ENCODE measurements around the gene NCAPD2.
A peak's percentile ranks its signal among the peaks of the same experiment; 100 is the strongest.
"Not testable (repeated sequence)": the region's sequence is repeated elsewhere in the genome, so short reads cannot be mapped to it uniquely, and the experiment has no call there.

NCAPD2 gene

GRCh38 chr12:6535960-6536847 is 42.3 kb downstream of the NCAPD2 start:
- no peaks in the 10 kb centered on the region for H3K27me3 ChIP-seq (ENCODE audit: low read length)
- TF ChIP-seq, protein P1, sequence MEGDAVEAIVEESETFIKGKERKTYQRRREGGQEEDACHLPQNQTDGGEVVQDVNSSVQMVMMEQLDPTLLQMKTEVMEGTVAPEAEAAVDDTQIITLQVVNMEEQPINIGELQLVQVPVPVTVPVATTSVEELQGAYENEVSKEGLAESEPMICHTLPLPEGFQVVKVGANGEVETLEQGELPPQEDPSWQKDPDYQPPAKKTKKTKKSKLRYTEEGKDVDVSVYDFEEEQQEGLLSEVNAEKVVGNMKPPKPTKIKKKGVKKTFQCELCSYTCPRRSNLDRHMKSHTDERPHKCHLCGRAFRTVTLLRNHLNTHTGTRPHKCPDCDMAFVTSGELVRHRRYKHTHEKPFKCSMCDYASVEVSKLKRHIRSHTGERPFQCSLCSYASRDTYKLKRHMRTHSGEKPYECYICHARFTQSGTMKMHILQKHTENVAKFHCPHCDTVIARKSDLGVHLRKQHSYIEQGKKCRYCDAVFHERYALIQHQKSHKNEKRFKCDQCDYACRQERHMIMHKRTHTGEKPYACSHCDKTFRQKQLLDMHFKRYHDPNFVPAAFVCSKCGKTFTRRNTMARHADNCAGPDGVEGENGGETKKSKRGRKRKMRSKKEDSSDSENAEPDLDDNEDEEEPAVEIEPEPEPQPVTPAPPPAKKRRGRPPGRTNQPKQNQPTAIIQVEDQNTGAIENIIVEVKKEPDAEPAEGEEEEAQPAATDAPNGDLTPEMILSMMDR (IDR thresholded peaks at IDR 0.05; ENCODE audit: insufficient read depth, low read length, poor library complexity, severe bottlenecking), result no peak
- no peak for TF ChIP-seq EZH2phosphoT487 (conservative IDR thresholded peaks at IDR 0.05; ENCODE audit: low read length)
- peak overlapping the region; percentile 98 for H3K9ac ChIP-seq (ENCODE audit: low read length)
- H2AFZ ChIP-seq (ENCODE audit: low read depth, low read length, severe bottlenecking), result no peak overlapping the region
- H3K27ac ChIP-seq (ENCODE audit: low read depth, low read length), result peak overlapping the region; percentile 93
- H3K9me2 ChIP-seq (replicated peaks; ENCODE audit: insufficient read depth, low read length), result no peaks in the 10 kb centered on the region
- peaks cover 81% of the 10 kb centered on the region for H3F3A ChIP-seq (ENCODE audit: insufficient read depth)
- peaks cover 31% of the 10 kb centered on the region for H3K79me2 ChIP-seq (ENCODE audit: insufficient read depth, low read length)
- peak overlapping the region; percentile 73 for H3K4me3 ChIP-seq (ENCODE audit: insufficient read depth, low read length, poor library complexity, severe bottlenecking)
- H3K9me3 ChIP-seq (ENCODE audit: insufficient read depth, low read length), result no peaks in the 10 kb centered on the region
- H3K36me3 ChIP-seq (ENCODE audit: low read length), result peaks cover 28% of the 10 kb centered on the region
- peak overlapping the region; percentile 78 for H3K4me2 ChIP-seq (ENCODE audit: low read depth, low read length, poor library complexity, severe bottlenecking)
- H4K20me1 ChIP-seq (ENCODE audit: low read depth, low read length), result peaks cover 9% of the 10 kb centered on the region

DNA sequence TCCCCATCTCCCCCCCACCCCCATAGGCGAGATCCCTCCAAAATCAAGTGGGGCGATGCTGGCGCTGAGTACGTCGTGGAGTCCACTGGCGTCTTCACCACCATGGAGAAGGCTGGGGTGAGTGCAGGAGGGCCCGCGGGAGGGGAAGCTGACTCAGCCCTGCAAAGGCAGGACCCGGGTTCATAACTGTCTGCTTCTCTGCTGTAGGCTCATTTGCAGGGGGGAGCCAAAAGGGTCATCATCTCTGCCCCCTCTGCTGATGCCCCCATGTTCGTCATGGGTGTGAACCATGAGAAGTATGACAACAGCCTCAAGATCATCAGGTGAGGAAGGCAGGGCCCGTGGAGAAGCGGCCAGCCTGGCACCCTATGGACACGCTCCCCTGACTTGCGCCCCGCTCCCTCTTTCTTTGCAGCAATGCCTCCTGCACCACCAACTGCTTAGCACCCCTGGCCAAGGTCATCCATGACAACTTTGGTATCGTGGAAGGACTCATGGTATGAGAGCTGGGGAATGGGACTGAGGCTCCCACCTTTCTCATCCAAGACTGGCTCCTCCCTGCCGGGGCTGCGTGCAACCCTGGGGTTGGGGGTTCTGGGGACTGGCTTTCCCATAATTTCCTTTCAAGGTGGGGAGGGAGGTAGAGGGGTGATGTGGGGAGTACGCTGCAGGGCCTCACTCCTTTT is 43.1 kb downstream of the NCAPD2 start:
- Histone ChIP-seq H3K4me2 (ENCODE audit: low read depth, low read length, poor library complexity, severe bottlenecking) (peak overlapping the region; percentile 78), H3K9ac (ENCODE audit: low read length) (peak overlapping the region; percentile 98), H3K79me2 (ENCODE audit: insufficient read depth, low read length) (peaks cover 31% of the 10 kb centered on the region), H2AFZ (ENCODE audit: low read depth, low read length, severe bottlenecking) (no peak overlapping the region), H3F3A (ENCODE audit: insufficient read depth) (peaks cover 73% of the 10 kb centered on the region), H4K20me1 (ENCODE audit: low read depth, low read length) (peaks cover 9% of the 10 kb centered on the region), H3K9me3 (ENCODE audit: insufficient read depth, low read length) (no peaks in the 10 kb centered on the region), H3K27ac (ENCODE audit: low read depth, low read length) (peak overlapping the region; percentile 93), H3K4me3 (ENCODE audit: insufficient read depth, low read length, poor library complexity, severe bottlenecking) (no peak overlapping the region), H3K9me2 (replicated peaks; ENCODE audit: insufficient read depth, low read length) (no peaks in the 10 kb centered on the region), H3K36me3 (ENCODE audit: low read length) (peaks cover 28% of the 10 kb centered on the region), H3K27me3 (ENCODE audit: low read length) (no peaks in the 10 kb centered on the region)
- no peak for TF ChIP-seq EZH2phosphoT487 (conservative IDR thresholded peaks at IDR 0.05; ENCODE audit: low read length)
- TF ChIP-seq, protein P1 (IDR thresholded peaks at IDR 0.05; ENCODE audit: insufficient read depth, low read length, poor library complexity, severe bottlenecking), result no peak

- peak overlapping the region; percentile 93 for H3K27ac ChIP-seq (ENCODE audit: low read depth, low read length)
- TF ChIP-seq, protein P1 (IDR thresholded peaks at IDR 0.05; ENCODE audit: insufficient read depth, low read length, poor library complexity, severe bottlenecking), result peak; percentile 74
- H3K36me3 ChIP-seq (ENCODE audit: low read length), result peaks cover 28% of the 10 kb centered on the region
- H3F3A ChIP-seq (ENCODE audit: insufficient read depth), result peaks cover 65% of the 10 kb centered on the region
- not testable (repeated sequence) for H3K9me2 ChIP-seq (replicated peaks; ENCODE audit: insufficient read depth, low read length); H4K20me1 ChIP-seq (ENCODE audit: low read depth, low read length); H2AFZ ChIP-seq (ENCODE audit: low read depth, low read length, severe bottlenecking); H3K9me3 ChIP-seq (ENCODE audit: insufficient read depth, low read length); H3K27me3 ChIP-seq (ENCODE audit: low read length); H3K4me3 ChIP-seq (ENCODE audit: insufficient read depth, low read length, poor library complexity, severe bottlenecking)
- H3K9ac ChIP-seq (ENCODE audit: low read length), result peak overlapping the region; percentile 98; the same call in 1 of the 2 replicates
- peak overlapping the region; percentile 78 for H3K4me2 ChIP-seq (ENCODE audit: low read depth, low read length, poor library complexity, severe bottlenecking)
- H3K79me2 ChIP-seq (ENCODE audit: insufficient read depth, low read length), result peaks cover 31% of the 10 kb centered on the region
Measured at GRCh38 chr12:6537580-6538419, 43.9 kb downstream of the NCAPD2 start.
